ENCODE data around the gene CIZ1.

CIZ1 gene

DNA sequence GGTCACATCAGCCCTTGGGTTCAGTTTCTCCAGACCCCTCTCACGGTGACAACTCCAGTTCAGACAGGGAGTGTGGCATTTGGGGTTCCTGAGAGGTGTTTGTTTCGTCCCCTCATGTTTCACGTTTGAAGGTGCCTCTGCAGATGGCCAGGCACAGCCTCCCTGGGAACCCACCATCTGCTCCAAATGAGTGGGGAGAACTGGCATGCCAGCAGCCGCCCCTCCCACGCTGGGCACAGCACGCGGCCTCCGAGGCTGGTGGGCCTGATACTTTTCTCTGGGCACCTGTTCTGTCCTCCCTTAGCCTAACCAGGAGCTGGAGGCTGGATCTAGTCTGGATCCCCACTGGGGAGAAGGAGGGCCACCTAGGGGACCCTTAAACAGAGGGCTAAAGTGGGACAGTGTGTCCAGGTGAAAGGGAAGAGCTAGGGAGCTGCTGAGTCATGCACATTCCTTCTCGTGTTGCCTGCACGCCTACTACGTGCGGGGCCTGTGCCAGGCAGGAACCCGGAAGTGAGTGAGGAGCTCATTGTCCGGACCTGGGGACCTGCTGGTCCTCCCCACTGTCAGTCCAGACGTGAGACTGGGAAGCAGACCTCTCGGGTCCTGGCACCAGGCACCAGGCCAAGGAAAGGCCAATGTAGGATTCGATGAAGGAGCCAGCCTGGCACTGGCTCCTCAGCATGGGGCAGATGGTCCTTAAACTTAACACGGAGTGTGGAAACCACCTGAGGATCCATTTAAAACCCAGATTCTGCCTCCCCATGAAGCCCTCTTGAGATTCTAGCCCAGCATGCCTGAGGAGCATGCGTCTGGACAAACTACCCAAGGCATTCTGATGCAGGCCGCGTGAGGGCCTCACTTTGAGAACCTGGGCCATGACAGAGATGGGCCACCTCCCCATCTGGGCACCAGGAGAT lies 23.5 kb upstream of the CIZ1 start:
- DNase-seq (ENCODE audit: low read depth in 4 of 4, low spot score in 1 of 4) = no peak

DNA sequence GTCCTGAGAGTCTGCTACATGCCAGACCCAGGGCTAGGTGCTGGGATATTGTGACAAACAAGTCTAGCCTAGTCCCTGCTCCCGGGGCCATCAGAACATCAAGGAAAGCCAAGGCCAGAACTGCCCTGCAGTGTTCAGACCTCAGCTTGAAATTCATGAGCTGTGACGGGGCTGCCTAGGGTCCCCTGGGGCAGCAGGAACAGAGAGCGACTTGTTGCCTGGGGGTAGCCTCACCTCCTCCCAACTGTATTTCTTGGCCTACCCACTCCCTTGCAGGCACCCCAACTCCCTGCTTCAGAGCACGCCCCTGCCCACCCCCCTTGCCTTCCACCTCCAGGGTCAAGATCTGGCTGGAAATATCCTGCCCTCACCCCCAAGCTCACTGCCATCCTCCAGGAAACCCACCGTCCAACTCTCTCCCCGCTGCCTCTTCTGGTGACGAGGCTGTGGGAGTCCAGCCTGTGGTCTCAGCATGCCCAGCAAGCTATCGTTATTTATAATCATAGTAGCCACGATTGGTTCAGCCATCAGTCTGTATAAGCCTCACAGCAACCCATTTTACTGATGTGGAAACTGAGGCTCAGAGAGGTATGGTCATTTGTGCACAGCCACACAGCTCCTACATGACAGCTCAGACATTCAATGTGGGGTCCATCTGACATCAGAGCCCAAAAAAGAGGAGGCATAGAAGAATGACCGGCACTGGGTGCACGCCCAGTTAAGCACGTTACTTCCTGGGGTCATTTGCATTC lies 22.6 kb upstream of the CIZ1 start:
- DNase-seq (ENCODE audit: low read depth in 4 of 4, low spot score in 1 of 4) = no peak

DNA sequence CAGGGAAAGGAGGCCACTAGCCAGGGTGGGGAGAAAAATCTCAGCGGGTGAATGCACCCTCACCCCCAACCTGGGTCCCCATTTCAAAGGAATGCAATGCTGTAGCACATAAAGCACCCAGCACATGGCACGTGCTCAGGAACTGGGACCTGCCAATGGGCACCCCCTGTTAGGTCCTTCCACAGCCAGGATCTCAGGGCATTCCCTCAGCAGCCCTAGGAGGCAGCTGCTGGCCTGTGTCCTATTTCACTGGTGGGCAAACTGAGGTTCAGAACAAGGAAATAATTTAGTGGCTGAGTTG lies 20.6 kb upstream of the CIZ1 start:
- no peak for DNase-seq (ENCODE audit: low read depth in 4 of 4, low spot score in 1 of 4)

DNA sequence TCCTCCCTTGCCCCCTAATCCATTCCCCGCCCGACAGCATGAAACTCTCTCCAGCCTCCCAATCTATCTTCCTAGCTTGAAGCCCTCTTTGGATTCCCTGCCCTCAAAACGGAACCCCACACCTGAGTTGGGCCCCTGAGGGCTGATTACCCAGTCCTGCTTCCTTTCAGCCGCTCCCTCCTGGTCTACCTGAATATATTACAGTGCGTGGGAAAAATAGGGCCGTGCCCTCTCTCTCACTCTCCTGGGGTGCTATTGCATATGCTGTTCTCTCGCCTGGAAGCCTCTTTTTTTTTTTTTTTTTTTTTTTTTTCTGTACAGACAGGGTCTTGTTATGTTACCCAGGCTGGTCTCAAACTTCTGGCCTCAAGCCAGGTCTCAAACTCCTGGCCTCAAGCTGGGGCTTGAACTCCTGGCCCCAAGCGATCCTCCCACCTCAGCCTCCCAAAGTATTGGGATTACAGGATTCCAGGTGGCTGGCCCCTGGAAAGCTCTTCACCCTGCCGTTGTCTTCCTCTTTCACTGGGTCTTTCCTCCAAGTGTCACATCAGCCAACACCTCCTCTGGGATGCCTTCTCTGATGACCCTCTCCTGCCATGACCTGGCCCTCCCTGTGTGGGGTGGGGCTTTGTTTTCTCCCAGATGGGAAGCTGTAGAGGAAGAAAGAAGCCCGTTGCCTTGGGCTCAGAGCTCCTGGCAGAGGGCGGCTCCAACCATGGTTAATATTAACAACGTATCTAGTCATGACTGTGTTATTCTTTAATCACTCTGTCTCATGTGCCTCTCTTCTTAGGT lies 20.0 kb upstream of the CIZ1 start:
- DNase-seq (ENCODE audit: low read depth in 4 of 4, low spot score in 1 of 4) = no peak

DNA sequence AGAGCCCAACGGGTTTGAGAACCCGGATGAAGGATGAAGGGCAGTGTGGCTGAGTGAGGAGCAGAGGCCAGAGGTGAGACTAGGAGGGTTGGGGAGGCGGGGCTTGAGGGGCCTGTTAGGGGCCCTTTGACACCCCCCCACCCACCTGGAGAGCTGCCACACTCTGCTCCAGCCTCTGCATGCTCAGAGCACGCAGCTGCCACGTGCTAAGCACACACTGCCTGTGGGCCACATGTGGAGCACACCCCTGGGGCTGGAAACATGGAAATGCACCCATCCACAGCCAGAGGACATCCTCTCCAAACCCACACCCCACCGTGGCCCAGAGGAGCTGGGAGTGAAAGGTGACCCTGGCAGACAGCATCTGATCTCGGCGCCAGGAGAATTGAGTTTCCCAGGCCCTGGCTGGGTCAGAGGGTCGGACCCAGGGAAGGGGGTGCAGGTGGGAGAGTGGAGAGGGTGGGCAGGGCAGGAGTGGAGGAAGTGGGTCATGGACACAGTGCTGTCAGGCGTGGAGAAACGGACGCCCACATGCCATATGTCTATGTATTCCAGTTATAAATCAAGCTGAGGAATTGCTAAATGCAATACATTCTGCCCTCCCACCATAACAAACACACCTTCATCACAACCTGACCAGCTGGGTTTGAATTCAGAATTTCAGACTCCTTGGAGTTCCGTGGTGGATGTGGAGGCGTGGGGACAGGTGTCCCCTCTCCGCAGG lies 17.7 kb upstream of the CIZ1 start:
- DNase-seq (ENCODE audit: low read depth in 4 of 4, low spot score in 1 of 4) = no peak

DNA sequence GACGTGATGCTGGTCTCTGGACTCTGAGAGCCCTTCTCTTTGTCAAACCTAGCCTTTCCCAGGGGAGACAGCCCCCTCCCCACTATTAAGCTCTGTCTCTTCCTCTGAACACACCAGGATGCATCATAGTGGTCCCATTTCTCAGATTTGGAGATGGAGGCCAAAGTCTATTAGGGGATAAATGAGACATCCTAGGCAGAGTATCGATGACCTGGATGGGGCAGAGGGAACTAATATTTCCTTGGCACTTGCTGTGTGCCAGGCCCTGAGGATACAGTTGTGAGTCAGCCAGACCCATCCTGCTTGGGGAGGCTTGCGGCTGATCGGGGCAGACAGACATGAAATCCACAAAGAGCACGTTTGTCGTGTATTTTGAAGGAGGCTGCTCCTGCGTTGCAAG lies 17.0 kb upstream of the CIZ1 start:
- no peak for DNase-seq (ENCODE audit: low read depth in 4 of 4, low spot score in 1 of 4)

DNA sequence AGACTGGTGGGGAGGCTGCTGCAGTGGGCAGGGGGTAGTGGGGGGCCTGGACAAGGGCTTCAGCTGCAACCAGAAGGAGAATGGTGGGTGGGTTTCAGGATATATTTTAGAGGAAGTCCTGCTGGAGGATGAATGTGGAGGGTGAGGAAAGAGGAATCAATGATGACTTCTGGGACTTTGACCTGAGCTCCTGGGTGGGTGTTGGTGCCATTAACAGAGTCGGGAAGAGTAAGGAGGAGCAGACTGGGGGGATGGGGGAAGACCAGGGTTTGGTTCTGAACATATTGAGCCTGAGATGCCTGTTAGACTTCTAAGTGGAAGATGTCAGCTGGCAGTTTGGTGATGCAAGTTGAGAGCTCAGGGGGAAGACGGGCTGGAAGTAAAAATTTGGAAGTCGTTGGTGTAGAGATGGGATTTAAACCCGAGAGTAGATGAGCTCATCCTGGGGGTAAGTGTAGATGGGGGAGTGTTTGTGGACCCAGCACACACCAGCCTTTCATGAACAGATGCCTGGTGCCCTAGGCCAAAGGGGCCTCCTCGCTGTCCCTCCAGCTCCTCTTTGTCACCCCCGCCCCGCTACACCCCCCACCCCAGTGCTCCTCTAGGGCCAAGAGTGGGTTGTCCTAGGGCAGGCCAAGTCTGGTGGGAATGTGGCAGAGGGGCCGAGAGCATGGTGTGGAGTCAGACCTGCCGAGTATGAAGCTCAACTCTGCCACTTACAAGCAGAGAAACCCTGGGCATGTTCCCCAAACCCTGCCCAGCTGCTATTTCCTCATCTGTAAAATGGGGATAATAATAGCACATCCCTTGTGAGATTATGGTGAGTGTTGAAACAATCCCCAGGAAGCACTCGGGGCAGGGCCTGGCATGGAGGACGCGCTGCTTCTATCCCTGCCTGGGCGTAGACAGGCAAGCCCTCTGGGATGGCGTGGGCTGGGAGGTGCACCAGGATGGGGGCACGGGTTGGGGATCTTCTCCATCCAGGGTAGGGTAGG lies 15.8 kb upstream of the CIZ1 start:
- no peak for DNase-seq (ENCODE audit: low read depth in 4 of 4, low spot score in 1 of 4)

DNA sequence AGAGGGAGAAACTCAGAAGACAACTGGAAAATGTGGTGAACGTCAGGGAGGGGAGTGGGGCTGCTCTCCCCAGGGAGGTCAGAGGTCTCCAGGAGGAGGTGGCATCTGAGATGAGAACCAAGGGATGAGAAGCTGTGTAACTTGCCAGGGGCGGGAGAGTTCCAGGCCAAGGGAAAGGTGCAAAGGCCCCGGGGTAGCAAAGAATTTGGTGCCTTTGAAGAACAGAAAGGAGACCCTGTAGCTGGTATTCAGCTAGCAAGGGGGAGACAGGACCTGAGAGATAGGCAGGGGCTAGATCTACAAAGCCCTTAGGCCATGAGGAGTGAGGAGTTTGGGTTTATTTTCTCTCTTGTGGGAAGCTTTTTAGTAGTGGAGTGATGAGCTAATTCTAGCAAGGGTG lies 15.1 kb upstream of the CIZ1 start:
- DNase-seq (ENCODE audit: low read depth in 4 of 4, low spot score in 1 of 4) = no peak

DNA sequence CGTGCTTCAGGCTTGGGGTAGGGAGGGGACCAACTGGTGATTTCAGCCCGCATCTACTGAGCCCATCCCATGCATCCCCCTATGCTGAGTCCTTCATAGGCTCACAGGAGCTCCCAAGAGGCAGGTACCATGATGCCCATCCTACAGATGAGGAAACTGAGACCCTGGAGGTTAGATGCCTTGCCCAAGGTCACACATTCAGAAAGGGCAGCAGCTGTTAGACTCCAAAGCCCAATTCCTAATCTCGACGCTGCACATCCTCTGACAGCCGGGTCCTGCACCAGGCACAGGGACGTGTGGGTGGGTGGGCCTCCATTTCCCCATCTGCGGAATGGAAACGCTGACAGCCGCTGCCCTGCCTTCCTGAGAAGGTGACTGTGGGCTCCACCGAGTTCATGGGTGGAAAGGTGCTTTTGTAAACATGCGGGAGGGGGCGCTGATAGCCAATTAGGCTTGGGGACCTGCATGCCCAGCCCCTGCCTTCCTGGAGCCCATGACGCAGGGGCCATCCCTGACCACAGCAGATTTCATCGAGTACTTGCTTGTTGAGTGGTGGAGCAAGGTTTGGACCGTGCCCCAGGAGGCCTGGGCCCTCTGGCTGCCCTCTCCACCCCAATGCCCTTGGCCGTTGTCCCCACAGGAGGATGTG lies 14.0 kb upstream of the CIZ1 start:
- DNase-seq (ENCODE audit: low read depth in 4 of 4, low spot score in 1 of 4) = no peak

DNA sequence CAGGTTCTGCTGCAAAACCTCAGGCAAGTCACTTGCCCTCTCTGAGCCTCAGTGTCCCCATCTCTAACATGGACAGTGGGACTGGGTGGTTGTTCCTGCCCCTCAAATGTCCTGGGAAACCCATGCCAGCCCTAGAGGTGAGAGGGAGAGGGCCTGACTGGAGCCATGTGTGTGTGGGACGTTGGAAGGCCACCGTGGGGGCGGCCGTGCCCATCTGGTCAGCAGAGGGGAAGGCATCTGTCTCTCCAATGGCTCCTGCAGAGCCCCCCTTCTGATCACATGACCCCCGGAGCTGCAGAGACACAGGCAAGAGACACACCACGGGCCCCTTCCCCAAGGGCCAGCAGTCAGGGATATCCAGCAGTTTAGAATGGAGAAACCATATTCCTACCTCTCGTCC lies 13.5 kb upstream of the CIZ1 start:
- no peak for DNase-seq (ENCODE audit: low read depth in 4 of 4, low spot score in 1 of 4)

DNA sequence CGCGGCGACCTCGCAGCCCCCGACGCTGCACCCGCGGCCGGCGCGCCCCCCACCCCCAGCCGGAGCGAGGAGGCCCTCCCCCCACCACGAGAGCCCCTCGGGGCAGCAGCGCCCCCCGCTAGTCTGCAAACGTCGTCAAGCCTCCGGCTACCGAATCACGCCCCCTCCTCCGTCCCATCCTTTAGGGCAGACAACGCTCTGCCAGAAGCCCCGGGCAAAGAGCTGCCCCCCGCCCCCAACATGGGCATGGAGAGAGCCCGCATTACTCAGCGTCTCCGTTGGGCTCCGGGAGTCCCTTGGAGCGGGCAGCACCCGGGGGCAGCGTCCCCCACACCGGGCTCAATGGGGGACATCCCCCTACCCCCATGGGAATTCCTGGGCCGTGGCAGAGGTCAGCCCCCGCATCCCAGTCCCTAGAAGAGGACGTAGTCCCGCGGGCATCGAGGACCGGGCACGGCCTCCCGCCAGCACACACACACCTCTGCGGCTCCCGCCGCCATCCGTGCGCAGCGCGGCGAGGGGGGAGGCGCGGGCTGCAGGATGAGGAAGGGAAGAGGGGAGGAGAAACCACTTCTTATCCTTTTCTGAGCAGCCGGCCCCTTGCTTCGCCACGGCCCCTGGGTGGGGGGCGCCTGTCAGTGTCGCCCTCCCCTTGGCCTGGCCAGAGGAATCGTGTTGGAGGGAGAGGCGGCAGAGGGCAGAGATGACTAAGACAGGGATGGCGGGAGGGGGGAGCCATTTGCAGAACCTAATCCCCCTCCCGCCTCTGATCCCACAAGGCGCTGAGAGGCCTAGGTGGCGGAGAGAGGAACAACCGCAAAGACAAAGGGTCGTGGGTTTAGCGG lies 12.6 kb upstream of the CIZ1 start:
- no peak for DNase-seq (ENCODE audit: low read depth in 4 of 4, low spot score in 1 of 4)

DNA sequence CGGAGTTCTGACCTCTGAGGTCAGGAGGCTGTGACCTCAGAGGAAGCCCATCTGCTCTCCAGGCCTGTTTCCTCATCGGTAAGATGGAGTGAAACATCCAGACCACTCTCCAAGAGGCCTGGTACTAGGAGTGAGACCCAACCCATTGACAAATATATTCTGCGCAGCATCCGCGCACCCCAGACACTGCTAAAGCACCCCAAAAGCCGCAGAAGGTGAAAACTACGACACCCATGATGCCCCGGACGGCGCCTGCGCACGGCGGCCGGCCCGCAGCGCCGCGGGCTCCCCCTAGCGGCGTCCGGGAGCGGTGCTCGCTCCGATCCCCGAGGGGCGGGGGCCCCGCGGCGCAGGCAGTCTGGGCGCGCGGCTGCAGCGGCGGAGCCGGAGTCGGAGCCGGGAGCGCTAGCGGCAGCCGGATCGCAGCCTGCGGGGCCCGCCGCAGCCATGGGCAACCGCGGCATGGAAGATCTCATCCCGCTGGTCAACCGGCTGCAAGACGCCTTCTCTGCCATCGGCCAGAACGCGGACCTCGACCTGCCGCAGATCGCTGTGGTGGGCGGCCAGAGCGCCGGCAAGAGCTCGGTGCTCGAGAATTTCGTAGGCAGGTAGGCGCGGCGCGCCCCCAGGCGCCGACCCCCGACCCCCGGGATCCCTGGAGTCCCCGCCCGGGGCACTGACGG lies 11.8 kb upstream of the CIZ1 start, which contains the start of gene DNM1:
Gene DNM1 (plus strand): TSS at position 356 of the 683 bp plus-strand sequence. CDS start 92 bp downstream, at position 448.
- DNase-seq (ENCODE audit: low read depth in 4 of 4, low spot score in 1 of 4) = peak in 3 of 4 experiments; percentile 48 to 55 (median 53)

DNA sequence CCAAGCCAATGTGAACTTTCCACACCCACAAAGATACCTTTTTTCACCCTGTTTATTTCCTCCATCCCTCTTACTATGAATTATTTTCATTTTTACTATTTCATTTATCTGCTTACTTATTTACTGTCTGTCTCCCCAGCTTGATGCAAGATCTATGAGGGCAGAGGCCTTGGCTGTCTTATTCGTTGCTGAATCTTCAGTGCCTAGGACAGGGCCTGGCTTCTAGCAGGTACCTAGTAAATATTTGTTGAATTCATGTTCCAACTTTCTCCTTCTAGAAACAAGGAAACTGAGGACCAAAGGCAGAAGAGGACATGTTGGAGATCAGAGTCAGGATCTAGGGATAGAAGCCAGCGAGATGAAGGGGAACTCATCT lies 11.3 kb upstream of the CIZ1 start:
- no peak for DNase-seq (ENCODE audit: low read depth in 4 of 4, low spot score in 1 of 4)

DNA sequence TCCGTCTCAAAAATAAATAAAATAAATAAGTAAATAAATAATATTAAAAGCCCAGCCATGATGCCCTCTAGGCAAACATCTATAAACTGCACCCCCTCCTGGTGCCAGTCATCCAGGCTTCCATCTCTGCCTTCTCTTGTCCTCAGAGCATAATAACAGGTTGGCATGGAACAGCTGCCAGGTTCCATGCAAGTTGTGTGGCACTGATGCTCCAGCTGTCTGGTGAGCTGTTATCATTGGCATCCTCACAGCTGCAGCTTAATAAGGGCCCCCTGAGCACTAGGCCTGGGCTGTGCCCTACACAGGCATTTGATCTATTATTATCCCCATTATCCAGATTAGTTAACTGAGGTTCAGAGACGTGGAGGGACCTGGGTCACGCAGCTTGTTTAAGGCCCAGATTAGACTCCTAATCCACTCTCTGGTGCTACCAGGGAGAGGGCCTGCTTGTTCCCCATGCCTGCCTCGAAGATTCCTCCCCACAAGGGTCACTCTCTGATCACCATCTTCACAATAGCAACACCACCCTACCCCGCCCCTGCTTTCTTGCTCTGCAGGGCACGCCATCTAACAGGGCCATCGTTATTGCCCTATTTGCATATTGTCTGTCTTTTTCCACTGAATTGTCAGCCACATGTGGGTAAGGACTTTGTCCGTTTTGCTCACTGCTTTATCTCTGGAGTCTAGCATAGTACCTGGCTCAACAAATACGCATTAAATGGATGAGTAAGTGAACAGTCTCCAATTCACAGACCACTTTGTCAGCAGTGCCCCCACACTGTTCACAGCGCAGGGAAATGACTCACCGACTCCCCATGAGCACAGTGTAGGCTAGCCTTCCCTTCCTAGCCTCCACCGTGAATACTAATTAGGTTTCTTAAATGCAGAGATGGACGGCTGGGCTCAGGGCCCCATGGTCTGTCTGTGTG lies 10.3 kb upstream of the CIZ1 start:
- no peak for DNase-seq (ENCODE audit: low read depth in 4 of 4, low spot score in 1 of 4)

DNA sequence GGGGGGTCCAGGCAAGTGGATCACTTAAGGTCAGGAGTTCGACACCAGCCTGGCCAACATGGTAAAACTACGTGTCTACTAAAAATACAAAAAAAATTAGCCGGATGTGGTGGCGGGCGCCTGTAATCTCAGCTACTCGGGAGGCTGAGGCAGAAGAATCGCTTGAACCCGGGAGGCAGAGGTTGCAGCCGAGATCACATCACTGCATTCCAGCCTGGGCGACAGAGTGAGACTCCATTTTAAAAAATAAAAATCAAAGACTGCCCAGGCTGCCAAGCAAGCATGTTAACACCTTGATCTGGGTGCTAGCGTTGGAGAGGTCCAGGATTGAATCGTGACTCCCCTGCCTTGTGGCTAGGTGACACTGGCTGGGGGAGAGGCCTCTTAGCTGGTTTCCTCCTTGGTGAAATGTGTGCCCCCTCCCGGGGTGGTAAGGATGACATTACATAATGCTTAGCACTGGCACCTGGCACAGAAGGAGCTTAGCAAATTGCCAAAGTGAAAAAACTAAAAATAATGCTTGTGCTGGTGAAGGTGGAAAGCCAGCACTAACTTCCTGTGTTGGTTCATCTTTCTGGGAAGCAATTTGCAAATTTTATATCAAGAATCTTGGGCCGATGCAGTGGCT lies 2.2 kb upstream of the CIZ1 start:
- no peak for DNase-seq (ENCODE audit: low read depth in 4 of 4, low spot score in 1 of 4)

Measured in stimulated activated CD4-positive, alpha-beta T cell treated with anti-CD3 and anti-CD28 coated beads, Interleukin-1b, Interleukin-23, amount 100 ng/mL, for 24 hours (primary cell).